GM12878 (cell line): ENCODE measurements around the gene UBC. TPM values are rescaled to one million over a fixed set of nuclear protein-coding genes. Genes with fewer than 3 reads are reported as not detected.

Source experiments
- BACH1 ChIP-seq: fragments of 450-650 bp; IDR thresholded peaks from 2 replicates; pipeline ENCODE4 v1.6.1; 2017; ENCODE audit warnings: mild to moderate bottlenecking, borderline replicate concordance
- CBX5 ChIP-seq: sonication (generic); IDR thresholded peaks from 2 replicates; pipeline ENCODE4 v1.6.1; 2016; ENCODE audit warnings: low read depth, moderate library complexity, mild to moderate bottlenecking, inconsistent platforms
- CHD1 ChIP-seq: IDR thresholded peaks from 2 replicates; pipeline ENCODE4 v1.6.1; 2012; ENCODE audit warnings: low read depth, low read length, improper control_type of control experiment
- DPF2 ChIP-seq: fragments of 450-650 bp; IDR thresholded peaks from 2 replicates; pipeline ENCODE4 v1.6.1; 2017; ENCODE audit warnings: mild to moderate bottlenecking
- EED ChIP-seq: sonication (generic); IDR thresholded peaks from 2 replicates; pipeline ENCODE4 v1.6.1; 2016; ENCODE audit warnings: antibody characterized with exemption, low read depth
- EZH2 ChIP-seq: IDR thresholded peaks from 2 replicates; pipeline ENCODE4 v1.6.1; 2012; ENCODE audit warnings: low read depth, mild to moderate bottlenecking, control low read depth, inconsistent platforms, low read length, borderline replicate concordance; ENCODE audit not compliant: control insufficient read depth
- GABPA ChIP-seq: IDR thresholded peaks from 2 replicates; pipeline ENCODE4 v1.6.1; 2014; ENCODE audit warnings: antibody characterized with exemption, low read depth, mild to moderate bottlenecking, inconsistent platforms
- HDGF ChIP-seq: fragments of 450-650 bp; IDR thresholded peaks from 2 replicates; pipeline ENCODE4 v1.6.1; 2016; ENCODE audit warnings: antibody characterized with exemption
- IKZF1 ChIP-seq: fragments of 450-650 bp; conservative IDR thresholded peaks from 2 replicates; pipeline ENCODE4 v1.6.1; 2017; ENCODE audit warnings: antibody characterized with exemption, mild to moderate bottlenecking
- JUND ChIP-seq: IDR thresholded peaks from 2 replicates; pipeline ENCODE4 v1.6.1; 2012; ENCODE audit warnings: low read depth, mild to moderate bottlenecking, low read length, improper control_type of control experiment, moderate library complexity
- MYC ChIP-seq: IDR thresholded peaks from 2 replicates; pipeline ENCODE4 v1.6.1; 2011; ENCODE audit warnings: mild to moderate bottlenecking, low read length, moderate library complexity, inconsistent platforms; ENCODE audit not compliant: insufficient read depth, insufficient replicate concordance, insufficient read length, severe bottlenecking
- PML ChIP-seq: IDR thresholded peaks from 2 replicates; pipeline ENCODE4 v1.6.1; 2012; ENCODE audit warnings: low read length, inconsistent platforms
- POLR2AphosphoS2 ChIP-seq: IDR thresholded peaks from 2 replicates; pipeline ENCODE4 v1.6.1; 2011; ENCODE audit warnings: low read depth, mild to moderate bottlenecking, low read length, improper control_type of control experiment, moderate library complexity
- POLR2AphosphoS5 ChIP-seq: IDR thresholded peaks from 2 replicates; pipeline ENCODE4 v1.6.1; 2011; ENCODE audit warnings: mild to moderate bottlenecking, low read length, inconsistent platforms
- RELA ChIP-seq: fragments of 450-650 bp; IDR thresholded peaks from 2 replicates; pipeline ENCODE4 v1.8.0; 2014; ENCODE audit warnings: borderline replicate concordance; ENCODE audit not compliant: partially characterized antibody
- RUNX3 ChIP-seq: IDR thresholded peaks from 2 replicates; pipeline ENCODE4 v1.6.1; 2012; ENCODE audit warnings: low read length, inconsistent platforms
- SIN3A ChIP-seq: IDR thresholded peaks from 2 replicates; pipeline ENCODE4 v1.6.1; 2012; ENCODE audit warnings: low read depth, low read length, improper control_type of control experiment
- SIX5 ChIP-seq: IDR thresholded peaks from 2 replicates; pipeline ENCODE4 v1.6.1; 2011; ENCODE audit warnings: mild to moderate bottlenecking, low read depth, low read length, moderate library complexity; ENCODE audit not compliant: severe bottlenecking
- SP1 ChIP-seq: IDR thresholded peaks from one replicate; pipeline ENCODE4 v1.6.1; 2011; ENCODE audit warnings: low read depth, low read length
- TARDBP ChIP-seq: IDR thresholded peaks from 2 replicates; pipeline ENCODE4 v1.6.1; 2016; ENCODE audit warnings: borderline replicate concordance
- TCF12 ChIP-seq: IDR thresholded peaks from 2 replicates; pipeline ENCODE4 v1.6.1; 2011; ENCODE audit warnings: low read depth, mild to moderate bottlenecking, low read length
- TCF7 ChIP-seq: IDR thresholded peaks from 2 replicates; pipeline ENCODE4 v1.6.1; 2014; ENCODE audit warnings: antibody characterized with exemption, borderline replicate concordance
- WRNIP1 ChIP-seq: IDR thresholded peaks from 2 replicates; pipeline ENCODE4 v1.6.1; 2011; ENCODE audit warnings: low read depth, low read length, improper control_type of control experiment, borderline replicate concordance
- ZBED1 ChIP-seq: IDR thresholded peaks from 2 replicates; pipeline ENCODE4 v1.6.1; 2016; ENCODE audit warnings: borderline replicate concordance
- ZBTB11 ChIP-seq: fragments of 450-650 bp; formaldehyde crosslinking; IDR thresholded peaks from 2 replicates; pipeline ENCODE4 v1.5.0; 2022; ENCODE audit warnings: mild to moderate bottlenecking, missing genetic modification characterization
- ZBTB4 ChIP-seq: fragments of 450-650 bp; formaldehyde crosslinking; IDR thresholded peaks from 2 replicates; pipeline ENCODE4 v1.4.0; 2022; ENCODE audit warnings: mild to moderate bottlenecking, moderate library complexity
- ZNF274 ChIP-seq: IDR thresholded peaks from one replicate; pipeline ENCODE4 v1.8.0; 2011; ENCODE audit not compliant: insufficient read length, insufficient read depth
- ZSCAN29 ChIP-seq: fragments of 450-650 bp; IDR thresholded peaks from 2 replicates; pipeline ENCODE4 v1.6.1; 2017; ENCODE audit warnings: mild to moderate bottlenecking, moderate library complexity
- polyA plus RNA-seq, 11 experiments: library from polyadenylated mRNA; depleted of rRNA in 4 of 11; unstranded in 6 of 11; stranded (reverse) in 5 of 11; fragments of >200 nt; fragmentation: Nextera tagmentation in 4 of 11; fragmentation: Illumina TruSeq in 1 of 11; extraction: Ambion mirVana in 4 of 11; extraction: Trizol in 1 of 11; gene quantifications; 1 replicate in 1 of 11; 2 replicates in 10 of 11; pipeline versions ENCODE4 v1.2.1 to v1.2.3, GENCODE V29; 2011 to 2016; ENCODE audit warnings: inconsistent platforms in 2 of 11, missing spikeins in 2 of 11, low read depth in 1 of 11
- total RNA-seq, 4 experiments: library from RNA; depleted of rRNA in 3 of 4; stranded (reverse); fragments of >200 nt in 3 of 4; fragmentation: Illumina TruSeq in 1 of 4; extraction: Trizol in 1 of 4; gene quantifications; 2 replicates each; pipeline versions ENCODE4 v1.2.1 to v1.2.3, GENCODE V29; 2013 to 2021

UBC gene
- total and polyA plus RNA-seq, 10 of the 15 experiments (the other 5 are each of a cell fraction or from before 2014, with no cell fraction given): 653 to 1,666 (median 874) TPM

GRCh38 chr12:124893792-124894516, 20.5 kb downstream of the UBC start (continued):
- no peak for TF ChIP-seq DPF2
- no peak for TF ChIP-seq POLR2AphosphoS5
- no peak for TF ChIP-seq JUND
- TF ChIP-seq RELA: no peak
- TF ChIP-seq SIX5: no peak
- no peak for TF ChIP-seq BACH1
- TF ChIP-seq CHD1: no peak
- TF ChIP-seq MYC: no peak
- no peak for TF ChIP-seq HDGF
- TF ChIP-seq ZNF274: no peak
- TF ChIP-seq ZSCAN29: no peak
- TF ChIP-seq TCF7: no peak
- TF ChIP-seq ZBED1: no peak
- TF ChIP-seq WRNIP1: no peak
- no peak for TF ChIP-seq SIN3A
- TF ChIP-seq TARDBP: no peak
- TF ChIP-seq POLR2AphosphoS2: no peak
- no peak for TF ChIP-seq EZH2
- TF ChIP-seq IKZF1: peak; percentile 44; the same call in 1 of the 2 replicates
- no peak for TF ChIP-seq ZBTB4 (CRISPR knock-in tag)
- peak; percentile 5 for TF ChIP-seq SP1
- TF ChIP-seq TCF12: no peak
- no peak for TF ChIP-seq GABPA
- peak; percentile 73 for TF ChIP-seq RUNX3
- TF ChIP-seq ZBTB11 (CRISPR knock-in tag): no peak
- TF ChIP-seq PML: no peak
- 0 out of 2 replicates have a peak, but pooled peaks have one; percentile 16 for TF ChIP-seq CBX5
- TF ChIP-seq EED: peak; percentile 59; the same call in 1 of the 2 replicates
